22Rv1 (cell line): ENCODE measurements around the gene ESR2.
"Not testable (repeated sequence)": the region's sequence is repeated elsewhere in the genome, so short reads cannot be mapped to it uniquely, and the experiment has no call there.

ENCODE experiments used
- CTCF ChIP-seq: fragments of 450-650 bp; IDR thresholded peaks from 2 replicates; pipeline ENCODE4 v1.5.1; 2017; ENCODE audit warnings: mild to moderate bottlenecking
- ZFX ChIP-seq: fragments of 450-650 bp; IDR thresholded peaks from 2 replicates; pipeline ENCODE4 v1.6.1; 2017; ENCODE audit warnings: antibody characterized with exemption, borderline replicate concordance

GRCh38 chr14:64118403-64118742 lies 175.8 kb downstream of the ESR2 start:
- TF ChIP-seq CTCF, ZFX: not testable (repeated sequence)
